ENCODE data around the gene LPAR1. TPM values are rescaled to one million over a fixed set of nuclear protein-coding genes. Genes with fewer than 3 reads are reported as not detected.

LPAR1 gene
- total RNA-seq, 1 experiment from 2014 or later = 4.9 TPM

DNA sequence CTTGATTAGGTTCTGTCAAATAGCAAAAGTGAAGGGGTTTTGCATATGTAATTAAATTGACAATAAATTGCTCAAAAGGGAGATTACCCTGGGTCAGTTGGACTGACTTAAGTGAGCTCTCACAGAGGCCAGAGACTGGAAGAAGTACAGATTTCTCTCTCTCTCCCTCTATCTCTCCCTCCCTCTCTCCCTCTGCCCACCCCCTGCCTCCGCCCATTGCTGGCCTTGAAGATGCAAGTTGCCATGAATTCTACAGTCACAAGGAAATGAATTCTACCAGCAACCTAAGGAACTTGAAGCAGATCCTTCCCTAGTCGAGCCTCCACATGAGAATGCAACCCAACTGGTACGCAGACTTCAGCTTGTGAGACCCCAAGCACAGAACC, 119.2 kb downstream of the LPAR1 start:
- no peak for ATAC-seq
- ChIA-PET CTCF (interaction anchor here (0.6 kb wide), 1 partner anchor 79 kb away, joined by 3 read pairs; no protein-coding TSS in a partner anchor), POLR2A (no interaction called here)
- DNase-seq (ENCODE audit: low spot score) = no peak
- Mint-ChIP-seq H3K36me3 (peaks cover 2% of the 10 kb centered on the region), H3K9me3 (peaks cover 18% of the 10 kb centered on the region), H3K27me3 (ENCODE audit: low read depth) (no peaks in the 10 kb centered on the region), H3K27ac (no peak overlapping the region), H3K4me3 (no peak overlapping the region), H3K4me1 (peaks cover 4% of the 10 kb centered on the region)
- TF ChIP-seq OVOL2 (CRISPR knock-in tag; IDR thresholded peaks at IDR 0.05; ENCODE audit: borderline replicate concordance) = no peak
- no peak for TF ChIP-seq TP53 (CRISPR knock-in tag; IDR thresholded peaks at IDR 0.05)

DNA sequence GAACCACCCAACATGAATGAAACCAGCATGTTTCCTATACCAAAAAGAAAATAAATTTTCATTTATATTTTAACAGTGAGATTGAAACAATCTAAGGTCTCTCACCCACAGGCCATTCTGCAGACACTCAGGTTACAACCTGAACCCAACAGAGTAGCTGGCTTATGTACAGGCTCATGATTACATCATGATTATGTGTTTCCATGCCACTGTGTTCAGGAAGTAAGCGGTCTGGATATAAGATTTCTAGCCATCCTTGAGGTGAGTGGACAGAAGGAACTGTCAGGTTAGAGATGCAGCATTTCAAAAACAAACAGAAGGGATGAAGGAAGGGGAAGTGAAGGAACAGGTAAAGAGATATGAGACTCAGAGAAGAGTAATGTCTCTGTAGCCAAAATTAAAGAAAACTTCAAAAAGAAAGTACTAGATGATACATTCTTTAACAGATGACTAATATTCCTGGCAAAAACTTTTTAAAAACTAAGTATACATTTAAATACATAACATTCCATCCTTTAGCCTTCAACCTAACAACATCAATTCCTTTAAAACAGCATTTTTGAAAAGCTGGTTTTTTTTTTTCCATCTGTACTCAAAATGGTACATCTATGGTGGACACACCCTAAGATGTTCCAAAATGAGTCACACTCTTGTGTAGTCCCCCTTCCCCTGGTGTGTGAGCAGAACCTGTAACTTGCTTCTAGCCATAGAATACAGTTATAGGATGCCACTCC, 119.8 kb downstream of the LPAR1 start:
- Mint-ChIP-seq H3K36me3 (peaks cover 2% of the 10 kb centered on the region), H3K4me1 (peaks cover 4% of the 10 kb centered on the region), H3K27me3 (ENCODE audit: low read depth) (no peaks in the 10 kb centered on the region), H3K4me3 (no peak overlapping the region), H3K9me3 (peaks cover 23% of the 10 kb centered on the region), H3K27ac (no peak overlapping the region)
- CTCF ChIA-PET = interaction anchor here (0.6 kb wide), 1 partner anchor 78 kb away, joined by 3 read pairs; no protein-coding TSS in a partner anchor
- POLR2A ChIA-PET = no interaction called here
- no peak for ATAC-seq
- no peak for DNase-seq (ENCODE audit: low spot score)
- TF ChIP-seq IRF2 (CRISPR knock-in tag; IDR thresholded peaks at IDR 0.05; ENCODE audit: borderline replicate concordance, low read depth) (no peak), TCF7 (CRISPR knock-in tag; IDR thresholded peaks at IDR 0.05; ENCODE audit: low read depth) (no peak), NR3C1 (CRISPR knock-in tag; conservative IDR thresholded peaks at IDR 0.05; ENCODE audit: low read depth) (no peak), EMX1 (CRISPR knock-in tag; IDR thresholded peaks at IDR 0.05) (no peak), SMAD4 (CRISPR knock-in tag; IDR thresholded peaks at IDR 0.05) (no peak), ZNF423 (CRISPR knock-in tag; IDR thresholded peaks at IDR 0.05) (no peak), ZNF317 (CRISPR knock-in tag; IDR thresholded peaks at IDR 0.05; ENCODE audit: borderline replicate concordance, low read depth) (no peak), GABPB1 (CRISPR knock-in tag; IDR thresholded peaks at IDR 0.05) (no peak), ZBTB21 (CRISPR knock-in tag; IDR thresholded peaks at IDR 0.05; ENCODE audit: borderline replicate concordance) (no peak)
- TF ChIP-seq, protein P1, sequence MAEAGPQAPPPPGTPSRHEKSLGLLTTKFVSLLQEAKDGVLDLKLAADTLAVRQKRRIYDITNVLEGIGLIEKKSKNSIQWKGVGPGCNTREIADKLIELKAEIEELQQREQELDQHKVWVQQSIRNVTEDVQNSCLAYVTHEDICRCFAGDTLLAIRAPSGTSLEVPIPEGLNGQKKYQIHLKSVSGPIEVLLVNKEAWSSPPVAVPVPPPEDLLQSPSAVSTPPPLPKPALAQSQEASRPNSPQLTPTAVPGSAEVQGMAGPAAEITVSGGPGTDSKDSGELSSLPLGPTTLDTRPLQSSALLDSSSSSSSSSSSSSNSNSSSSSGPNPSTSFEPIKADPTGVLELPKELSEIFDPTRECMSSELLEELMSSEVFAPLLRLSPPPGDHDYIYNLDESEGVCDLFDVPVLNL (CRISPR knock-in tag; IDR thresholded peaks at IDR 0.05; ENCODE audit: borderline replicate concordance, low read depth) = no peak
- TF ChIP-seq, protein P2, sequence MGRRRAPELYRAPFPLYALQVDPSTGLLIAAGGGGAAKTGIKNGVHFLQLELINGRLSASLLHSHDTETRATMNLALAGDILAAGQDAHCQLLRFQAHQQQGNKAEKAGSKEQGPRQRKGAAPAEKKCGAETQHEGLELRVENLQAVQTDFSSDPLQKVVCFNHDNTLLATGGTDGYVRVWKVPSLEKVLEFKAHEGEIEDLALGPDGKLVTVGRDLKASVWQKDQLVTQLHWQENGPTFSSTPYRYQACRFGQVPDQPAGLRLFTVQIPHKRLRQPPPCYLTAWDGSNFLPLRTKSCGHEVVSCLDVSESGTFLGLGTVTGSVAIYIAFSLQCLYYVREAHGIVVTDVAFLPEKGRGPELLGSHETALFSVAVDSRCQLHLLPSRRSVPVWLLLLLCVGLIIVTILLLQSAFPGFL (CRISPR knock-in tag; IDR thresholded peaks at IDR 0.05; ENCODE audit: borderline replicate concordance) = no peak
- TF ChIP-seq, protein P3, sequence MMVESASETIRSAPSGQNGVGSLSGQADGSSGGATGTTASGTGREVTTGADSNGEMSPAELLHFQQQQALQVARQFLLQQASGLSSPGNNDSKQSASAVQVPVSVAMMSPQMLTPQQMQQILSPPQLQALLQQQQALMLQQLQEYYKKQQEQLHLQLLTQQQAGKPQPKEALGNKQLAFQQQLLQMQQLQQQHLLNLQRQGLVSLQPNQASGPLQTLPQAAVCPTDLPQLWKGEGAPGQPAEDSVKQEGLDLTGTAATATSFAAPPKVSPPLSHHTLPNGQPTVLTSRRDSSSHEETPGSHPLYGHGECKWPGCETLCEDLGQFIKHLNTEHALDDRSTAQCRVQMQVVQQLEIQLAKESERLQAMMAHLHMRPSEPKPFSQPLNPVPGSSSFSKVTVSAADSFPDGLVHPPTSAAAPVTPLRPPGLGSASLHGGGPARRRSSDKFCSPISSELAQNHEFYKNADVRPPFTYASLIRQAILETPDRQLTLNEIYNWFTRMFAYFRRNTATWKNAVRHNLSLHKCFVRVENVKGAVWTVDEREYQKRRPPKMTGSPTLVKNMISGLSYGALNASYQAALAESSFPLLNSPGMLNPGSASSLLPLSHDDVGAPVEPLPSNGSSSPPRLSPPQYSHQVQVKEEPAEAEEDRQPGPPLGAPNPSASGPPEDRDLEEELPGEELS (CRISPR knock-in tag; IDR thresholded peaks at IDR 0.05) = no peak
- TF ChIP-seq, protein P4, sequence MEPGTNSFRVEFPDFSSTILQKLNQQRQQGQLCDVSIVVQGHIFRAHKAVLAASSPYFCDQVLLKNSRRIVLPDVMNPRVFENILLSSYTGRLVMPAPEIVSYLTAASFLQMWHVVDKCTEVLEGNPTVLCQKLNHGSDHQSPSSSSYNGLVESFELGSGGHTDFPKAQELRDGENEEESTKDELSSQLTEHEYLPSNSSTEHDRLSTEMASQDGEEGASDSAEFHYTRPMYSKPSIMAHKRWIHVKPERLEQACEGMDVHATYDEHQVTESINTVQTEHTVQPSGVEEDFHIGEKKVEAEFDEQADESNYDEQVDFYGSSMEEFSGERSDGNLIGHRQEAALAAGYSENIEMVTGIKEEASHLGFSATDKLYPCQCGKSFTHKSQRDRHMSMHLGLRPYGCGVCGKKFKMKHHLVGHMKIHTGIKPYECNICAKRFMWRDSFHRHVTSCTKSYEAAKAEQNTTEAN (CRISPR knock-in tag; IDR thresholded peaks at IDR 0.05) = no peak
- TF ChIP-seq, protein P5, sequence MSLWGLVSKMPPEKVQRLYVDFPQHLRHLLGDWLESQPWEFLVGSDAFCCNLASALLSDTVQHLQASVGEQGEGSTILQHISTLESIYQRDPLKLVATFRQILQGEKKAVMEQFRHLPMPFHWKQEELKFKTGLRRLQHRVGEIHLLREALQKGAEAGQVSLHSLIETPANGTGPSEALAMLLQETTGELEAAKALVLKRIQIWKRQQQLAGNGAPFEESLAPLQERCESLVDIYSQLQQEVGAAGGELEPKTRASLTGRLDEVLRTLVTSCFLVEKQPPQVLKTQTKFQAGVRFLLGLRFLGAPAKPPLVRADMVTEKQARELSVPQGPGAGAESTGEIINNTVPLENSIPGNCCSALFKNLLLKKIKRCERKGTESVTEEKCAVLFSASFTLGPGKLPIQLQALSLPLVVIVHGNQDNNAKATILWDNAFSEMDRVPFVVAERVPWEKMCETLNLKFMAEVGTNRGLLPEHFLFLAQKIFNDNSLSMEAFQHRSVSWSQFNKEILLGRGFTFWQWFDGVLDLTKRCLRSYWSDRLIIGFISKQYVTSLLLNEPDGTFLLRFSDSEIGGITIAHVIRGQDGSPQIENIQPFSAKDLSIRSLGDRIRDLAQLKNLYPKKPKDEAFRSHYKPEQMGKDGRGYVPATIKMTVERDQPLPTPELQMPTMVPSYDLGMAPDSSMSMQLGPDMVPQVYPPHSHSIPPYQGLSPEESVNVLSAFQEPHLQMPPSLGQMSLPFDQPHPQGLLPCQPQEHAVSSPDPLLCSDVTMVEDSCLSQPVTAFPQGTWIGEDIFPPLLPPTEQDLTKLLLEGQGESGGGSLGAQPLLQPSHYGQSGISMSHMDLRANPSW (CRISPR knock-in tag; conservative IDR thresholded peaks at IDR 0.05; ENCODE audit: low read depth) = no peak
- TF ChIP-seq, protein P6, sequence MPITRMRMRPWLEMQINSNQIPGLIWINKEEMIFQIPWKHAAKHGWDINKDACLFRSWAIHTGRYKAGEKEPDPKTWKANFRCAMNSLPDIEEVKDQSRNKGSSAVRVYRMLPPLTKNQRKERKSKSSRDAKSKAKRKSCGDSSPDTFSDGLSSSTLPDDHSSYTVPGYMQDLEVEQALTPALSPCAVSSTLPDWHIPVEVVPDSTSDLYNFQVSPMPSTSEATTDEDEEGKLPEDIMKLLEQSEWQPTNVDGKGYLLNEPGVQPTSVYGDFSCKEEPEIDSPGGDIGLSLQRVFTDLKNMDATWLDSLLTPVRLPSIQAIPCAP (CRISPR knock-in tag; IDR thresholded peaks at IDR 0.05) = no peak
- TF ChIP-seq, protein P7, sequence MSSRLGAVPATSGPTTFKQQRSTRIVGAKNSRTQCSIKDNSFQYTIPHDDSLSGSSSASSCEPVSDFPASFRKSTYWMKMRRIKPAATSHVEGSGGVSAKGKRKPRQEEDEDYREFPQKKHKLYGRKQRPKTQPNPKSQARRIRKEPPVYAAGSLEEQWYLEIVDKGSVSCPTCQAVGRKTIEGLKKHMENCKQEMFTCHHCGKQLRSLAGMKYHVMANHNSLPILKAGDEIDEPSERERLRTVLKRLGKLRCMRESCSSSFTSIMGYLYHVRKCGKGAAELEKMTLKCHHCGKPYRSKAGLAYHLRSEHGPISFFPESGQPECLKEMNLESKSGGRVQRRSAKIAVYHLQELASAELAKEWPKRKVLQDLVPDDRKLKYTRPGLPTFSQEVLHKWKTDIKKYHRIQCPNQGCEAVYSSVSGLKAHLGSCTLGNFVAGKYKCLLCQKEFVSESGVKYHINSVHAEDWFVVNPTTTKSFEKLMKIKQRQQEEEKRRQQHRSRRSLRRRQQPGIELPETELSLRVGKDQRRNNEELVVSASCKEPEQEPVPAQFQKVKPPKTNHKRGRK (CRISPR knock-in tag; IDR thresholded peaks at IDR 0.05; ENCODE audit: borderline replicate concordance) = no peak
